ENCODE data around the gene CCHCR1. TPM values are rescaled to one million over a fixed set of nuclear protein-coding genes. Genes with fewer than 3 reads are reported as not detected.

Gene CCHCR1
- total RNA-seq, 2 donors from 2014 or later: 11.1 to 31.6 TPM

GRCh38 chr6:31156641-31157040 is 961 bp downstream of the CCHCR1 start:
- ATAC-seq (ENCODE audit: insufficient number of reproducible peaks, low FRiP score, low read depth): no peak

GRCh38 chr6:31154436-31154835 is 3.2 kb downstream of the CCHCR1 start:
- Histone ChIP-seq H3K9me3 (no peaks in the 10 kb centered on the region), H3K4me3 (no peak overlapping the region), H3K27me3 (replicated peaks; ENCODE audit: insufficient read depth) (no peaks in the 10 kb centered on the region), H3K4me1 (ENCODE audit: control insufficient read depth in 1 of 2, low read depth in 2 of 2) (peaks cover 5 to 21% of the 10 kb centered on the region in 2 donors), H3K27ac (no peak overlapping the region), H3K36me3 (peaks cover 3% of the 10 kb centered on the region)
- ATAC-seq (ENCODE audit: insufficient number of reproducible peaks, low FRiP score, low read depth): no peak
- DNase-seq (ENCODE audit: low spot score): no peak
- no peak for TF ChIP-seq CTCF (IDR thresholded peaks at IDR 0.05)

More at GRCh38 chr6:31156641-31157040, 961 bp downstream of the CCHCR1 start:
- DNase-seq (ENCODE audit: low spot score): no peak
- TF ChIP-seq CTCF (IDR thresholded peaks at IDR 0.05): no peak
- no peak overlapping the region for H3K4me3 ChIP-seq
- no peak overlapping the region for H3K27ac ChIP-seq
- no peaks in the 10 kb centered on the region for H3K9me3 ChIP-seq
- peaks cover 3% of the 10 kb centered on the region for H3K36me3 ChIP-seq
- peaks cover 5 to 25% of the 10 kb centered on the region in 2 donors for H3K4me1 ChIP-seq (ENCODE audit: control insufficient read depth in 1 of 2, low read depth in 2 of 2)
- no peaks in the 10 kb centered on the region for H3K27me3 ChIP-seq (replicated peaks; ENCODE audit: insufficient read depth)

- H3K4me1 ChIP-seq (ENCODE audit: control insufficient read depth in 1 of 2, low read depth in 2 of 2): peaks cover 5 to 12% of the 10 kb centered on the region in 2 donors
- H3K4me3 ChIP-seq: no peak overlapping the region
- no peak overlapping the region for H3K27ac ChIP-seq
- DNase-seq (ENCODE audit: low spot score) (no peak), ATAC-seq (ENCODE audit: insufficient number of reproducible peaks, low FRiP score, low read depth) (no peak)
- peaks cover 5% of the 10 kb centered on the region for H3K36me3 ChIP-seq
- no peaks in the 10 kb centered on the region for H3K9me3 ChIP-seq
- no peaks in the 10 kb centered on the region for H3K27me3 ChIP-seq (replicated peaks; ENCODE audit: insufficient read depth)
- TF ChIP-seq CTCF (IDR thresholded peaks at IDR 0.05): no peak
Observed at GRCh38 chr6:31152781-31153180, 4.8 kb downstream of the CCHCR1 start.

- H3K9me3 ChIP-seq: no peaks in the 10 kb centered on the region
- no peak for DNase-seq (ENCODE audit: low spot score)
- H3K27ac ChIP-seq: no peak overlapping the region
- H3K36me3 ChIP-seq: peaks cover 11% of the 10 kb centered on the region
- TF ChIP-seq CTCF (IDR thresholded peaks at IDR 0.05): no peak
- no peak for ATAC-seq (ENCODE audit: insufficient number of reproducible peaks, low FRiP score, low read depth)
- no peak overlapping the region for H3K4me3 ChIP-seq
- no peaks in the 10 kb centered on the region for H3K4me1 ChIP-seq (ENCODE audit: control insufficient read depth in 1 of 2, low read depth in 2 of 2)
- H3K27me3 ChIP-seq (replicated peaks; ENCODE audit: insufficient read depth): no peaks in the 10 kb centered on the region
Observed at GRCh38 chr6:31149827-31150447, 7.7 kb downstream of the CCHCR1 start.

- no peak for TF ChIP-seq CTCF (IDR thresholded peaks at IDR 0.05)
- Histone ChIP-seq H3K27me3 (replicated peaks; ENCODE audit: insufficient read depth) (no peaks in the 10 kb centered on the region), H3K27ac (no peak overlapping the region), H3K36me3 (peaks cover 9% of the 10 kb centered on the region), H3K4me1 (ENCODE audit: control insufficient read depth in 1 of 2, low read depth in 2 of 2) (peaks cover 9 to 12% of the 10 kb centered on the region in 2 donors), H3K4me3 (no peak overlapping the region), H3K9me3 (no peaks in the 10 kb centered on the region)
- no peak for DNase-seq (ENCODE audit: low spot score)
- no peak for ATAC-seq (ENCODE audit: insufficient number of reproducible peaks, low FRiP score, low read depth)
Observed at GRCh38 chr6:31145386-31145785, 12.2 kb downstream of the CCHCR1 start.

All from thoracic aorta (tissue), 2 donors.